ENCODE results near the gene DCLK1.

DNA sequence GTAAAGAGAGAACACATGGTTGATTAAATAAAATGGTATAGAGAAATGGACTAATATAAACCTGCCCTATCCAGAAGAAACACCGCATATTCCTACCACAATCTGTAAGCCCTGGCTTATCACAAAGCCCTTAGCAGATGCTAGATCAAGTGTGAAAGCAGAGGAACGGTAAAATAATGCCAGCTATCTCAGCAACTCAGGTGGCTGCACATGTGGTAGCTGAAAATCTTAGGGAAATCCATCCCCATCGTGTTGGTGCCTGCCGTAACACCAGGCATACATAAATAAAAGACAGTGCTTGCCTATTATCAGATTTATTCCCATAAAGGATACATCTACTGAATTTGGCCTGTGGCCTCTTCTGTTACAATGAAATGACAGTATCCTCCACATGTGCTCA is 350.6 kb downstream of the DCLK1 start:
- TF ChIP-seq, protein P1, sequence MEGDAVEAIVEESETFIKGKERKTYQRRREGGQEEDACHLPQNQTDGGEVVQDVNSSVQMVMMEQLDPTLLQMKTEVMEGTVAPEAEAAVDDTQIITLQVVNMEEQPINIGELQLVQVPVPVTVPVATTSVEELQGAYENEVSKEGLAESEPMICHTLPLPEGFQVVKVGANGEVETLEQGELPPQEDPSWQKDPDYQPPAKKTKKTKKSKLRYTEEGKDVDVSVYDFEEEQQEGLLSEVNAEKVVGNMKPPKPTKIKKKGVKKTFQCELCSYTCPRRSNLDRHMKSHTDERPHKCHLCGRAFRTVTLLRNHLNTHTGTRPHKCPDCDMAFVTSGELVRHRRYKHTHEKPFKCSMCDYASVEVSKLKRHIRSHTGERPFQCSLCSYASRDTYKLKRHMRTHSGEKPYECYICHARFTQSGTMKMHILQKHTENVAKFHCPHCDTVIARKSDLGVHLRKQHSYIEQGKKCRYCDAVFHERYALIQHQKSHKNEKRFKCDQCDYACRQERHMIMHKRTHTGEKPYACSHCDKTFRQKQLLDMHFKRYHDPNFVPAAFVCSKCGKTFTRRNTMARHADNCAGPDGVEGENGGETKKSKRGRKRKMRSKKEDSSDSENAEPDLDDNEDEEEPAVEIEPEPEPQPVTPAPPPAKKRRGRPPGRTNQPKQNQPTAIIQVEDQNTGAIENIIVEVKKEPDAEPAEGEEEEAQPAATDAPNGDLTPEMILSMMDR (IDR thresholded peaks at IDR 0.05), result no peak
- TF ChIP-seq POLR2A (IDR thresholded peaks at IDR 0.05; ENCODE audit: low read depth), result no peak
- TF ChIP-seq EP300 (IDR thresholded peaks at IDR 0.05), result no peak

Measured in esophagus muscularis mucosa (tissue), 4 donors.